Measurements from ENCODE around the gene TRMT2A. TPM values are rescaled to one million over a fixed set of nuclear protein-coding genes. Genes with fewer than 3 reads are reported as not detected.

TRMT2A gene
- polyA plus RNA-seq, 1 donor (not counting 4 experiments of a cell fraction or from before 2014, with no cell fraction given): 18.3 TPM

DNA sequence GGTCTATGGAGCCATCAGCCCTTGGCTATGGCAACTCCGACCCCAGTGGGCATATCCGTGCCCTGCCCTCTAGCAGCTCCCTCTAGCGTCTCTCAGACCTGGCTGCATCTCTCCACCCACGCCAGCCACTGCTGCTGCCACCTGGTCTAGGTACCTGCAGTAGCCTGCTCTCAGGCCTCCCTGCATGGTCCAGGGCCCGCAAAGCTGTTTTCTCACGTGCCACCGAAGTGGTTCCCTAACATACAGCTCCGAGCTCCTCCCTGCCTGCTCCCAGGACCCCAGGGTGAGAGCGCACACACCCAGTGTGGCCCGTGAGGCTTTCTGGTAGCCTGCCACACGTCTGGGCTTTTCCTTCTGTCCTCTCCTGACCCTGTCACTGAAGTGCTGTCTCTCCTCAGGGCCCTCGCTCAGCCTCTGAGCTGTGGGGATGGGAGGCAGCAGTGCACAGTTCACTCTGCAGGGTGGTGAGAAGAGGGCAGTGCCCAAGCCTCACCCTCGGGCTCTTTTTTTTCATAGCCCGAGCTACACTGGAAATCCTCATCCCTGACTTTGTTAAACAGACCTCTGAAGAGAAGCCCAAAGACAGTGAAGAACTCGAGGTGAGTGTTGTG lies 22.7 kb downstream of the TRMT2A start:
- Histone ChIP-seq H3K27ac (ENCODE audit: control insufficient read depth, insufficient read depth, low read length) (no peak overlapping the region), H4K20me1 (ENCODE audit: control insufficient read depth, extremely low read depth, insufficient read depth, low read length) (peaks cover 2% of the 10 kb centered on the region), H3K36me3 (ENCODE audit: control insufficient read depth in 2 of 2, extremely low read depth in 1 of 2, insufficient read depth in 2 of 2, low read length in 2 of 2) (peaks cover 47 to 64% of the 10 kb centered on the region in 2 experiments), H3K4me3 (ENCODE audit: control insufficient read depth in 2 of 3, extremely low read depth in 1 of 3, insufficient read depth in 2 of 3, low read depth in 1 of 3, low read length in 3 of 3) (no peak overlapping the region), H3K4me2 (ENCODE audit: control insufficient read depth, extremely low read depth, insufficient read depth, low read depth, low read length) (no peak overlapping the region), H2AFZ (ENCODE audit: control insufficient read depth, low read length) (no peak overlapping the region), H3K9me1 (ENCODE audit: control insufficient read depth, extremely low read depth, insufficient read depth, low read length) (no peaks in the 10 kb centered on the region), H3K9me3 (ENCODE audit: control insufficient read depth, low read depth, low read length) (no peaks in the 10 kb centered on the region), H3K79me2 (ENCODE audit: control insufficient read depth, insufficient read depth, low read length) (peaks cover 17% of the 10 kb centered on the region), H3K4me1 (ENCODE audit: control insufficient read depth, extremely low read depth, insufficient read depth, low read length) (no peaks in the 10 kb centered on the region), H3K9ac (ENCODE audit: control insufficient read depth, extremely low read depth, insufficient read depth, low read length) (no peak overlapping the region), H3K27me3 (ENCODE audit: control insufficient read depth, extremely low read depth, insufficient read depth, low read length) (no peaks in the 10 kb centered on the region)
- FAIRE-seq (no peak), DNase-seq (ENCODE audit: low read depth, low spot score) (no peak)
- dilution Hi-C loops (cut with MboI; ENCODE audit: extremely low pct_ligation_motif_present, low sequenced_read_pairs): no loop called here
- TF ChIP-seq EZH2 (IDR thresholded peaks at IDR 0.05; ENCODE audit: low read length): no peak
- TF ChIP-seq CTCF (optimal IDR thresholded peaks at IDR 0.05 in 1 of 3, IDR thresholded peaks at IDR 0.05 in 1 of 3, conservative IDR thresholded peaks at IDR 0.05 in 1 of 3; ENCODE audit: extremely low read depth in 1 of 3, insufficient read depth in 2 of 3, low read length in 3 of 3): no peak

DNA sequence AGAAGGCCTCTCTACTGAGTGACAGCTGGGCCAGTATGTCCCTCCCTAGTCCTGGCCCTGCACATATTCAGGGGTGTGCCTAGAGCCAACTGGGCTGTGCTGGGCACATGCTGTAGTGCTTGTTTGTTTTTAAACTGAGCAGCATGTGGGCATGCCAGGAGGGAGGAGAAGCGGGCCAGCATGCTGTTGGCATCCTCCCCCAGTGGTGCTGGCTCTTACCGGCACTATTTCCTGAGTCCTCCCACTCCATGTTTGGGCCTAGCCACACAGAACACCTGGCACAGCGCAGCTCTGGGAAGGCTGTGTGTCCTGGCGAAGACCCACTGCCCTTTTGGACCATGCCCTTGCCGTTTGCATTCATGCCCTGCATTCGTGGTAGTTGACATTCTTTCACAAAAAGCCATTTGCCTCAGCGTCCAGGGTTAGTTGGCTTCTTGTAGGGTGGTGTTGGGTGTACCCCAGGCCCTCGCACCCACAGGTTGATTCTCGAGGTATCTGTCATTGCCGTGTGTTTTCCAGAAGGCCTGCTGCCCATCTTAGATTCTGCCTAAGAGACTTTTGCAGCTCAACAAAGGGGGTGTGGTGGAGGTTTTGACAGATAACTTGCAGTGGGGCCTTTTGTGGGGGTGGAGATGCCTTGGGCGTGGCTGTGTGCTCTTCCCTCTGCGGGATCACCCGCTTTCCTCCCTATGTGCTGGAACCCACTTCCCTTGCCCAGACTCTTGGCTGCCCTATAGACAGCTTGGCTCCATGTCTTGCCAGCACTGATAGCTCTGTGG lies 23.4 kb downstream of the TRMT2A start:
- no peaks in the 10 kb centered on the region for H3K4me1 ChIP-seq (ENCODE audit: control insufficient read depth, extremely low read depth, insufficient read depth, low read length)
- dilution Hi-C loops (cut with MboI; ENCODE audit: extremely low pct_ligation_motif_present, low sequenced_read_pairs): no loop called here
- no peak overlapping the region for H3K4me2 ChIP-seq (ENCODE audit: control insufficient read depth, extremely low read depth, insufficient read depth, low read depth, low read length)
- no peak overlapping the region for H3K9ac ChIP-seq (ENCODE audit: control insufficient read depth, extremely low read depth, insufficient read depth, low read length)
- no peak overlapping the region for H3K4me3 ChIP-seq (ENCODE audit: control insufficient read depth in 2 of 3, extremely low read depth in 1 of 3, insufficient read depth in 2 of 3, low read depth in 1 of 3, low read length in 3 of 3)
- H3K79me2 ChIP-seq (ENCODE audit: control insufficient read depth, insufficient read depth, low read length): peaks cover 16% of the 10 kb centered on the region
- H2AFZ ChIP-seq (ENCODE audit: control insufficient read depth, low read length): no peak overlapping the region
- no peak for TF ChIP-seq EZH2 (IDR thresholded peaks at IDR 0.05; ENCODE audit: low read length)
- no peak for TF ChIP-seq CTCF (optimal IDR thresholded peaks at IDR 0.05 in 1 of 3, IDR thresholded peaks at IDR 0.05 in 1 of 3, conservative IDR thresholded peaks at IDR 0.05 in 1 of 3; ENCODE audit: extremely low read depth in 1 of 3, insufficient read depth in 2 of 3, low read length in 3 of 3)
- H3K9me1 ChIP-seq (ENCODE audit: control insufficient read depth, extremely low read depth, insufficient read depth, low read length): no peaks in the 10 kb centered on the region
- peaks cover 47 to 65% of the 10 kb centered on the region in 2 experiments for H3K36me3 ChIP-seq (ENCODE audit: control insufficient read depth in 2 of 2, extremely low read depth in 1 of 2, insufficient read depth in 2 of 2, low read length in 2 of 2)
- peaks cover 6% of the 10 kb centered on the region for H4K20me1 ChIP-seq (ENCODE audit: control insufficient read depth, extremely low read depth, insufficient read depth, low read length)
- no peak overlapping the region for H3K27ac ChIP-seq (ENCODE audit: control insufficient read depth, insufficient read depth, low read length)
- DNase-seq (ENCODE audit: low read depth, low spot score): no peak
- FAIRE-seq: no peak
- H3K27me3 ChIP-seq (ENCODE audit: control insufficient read depth, extremely low read depth, insufficient read depth, low read length): no peaks in the 10 kb centered on the region
- H3K9me3 ChIP-seq (ENCODE audit: control insufficient read depth, low read depth, low read length): no peaks in the 10 kb centered on the region

Measured in keratinocyte (primary cell).